Coronary artery (tissue), 2 donors: Measurements from ENCODE around the gene MED20.
A peak's percentile ranks its signal among the peaks of the same experiment; 100 is the strongest.

Source experiments
- DNase-seq: peaks from one replicate; pipeline ENCODE4 v3.0.0-alpha.2; 2017; ENCODE audit warnings: low spot score
- H3K27ac ChIP-seq, 2 donors: fragments of 200-600 bp; sonication (generic); one replicate each; pipeline ENCODE4 v1.5.1; 2016 to 2019
- H3K4me3 ChIP-seq: fragments of 200-600 bp; sonication (generic); 2 replicates; pipeline ENCODE4 v1.5.1; 2016; ENCODE audit warnings: mild to moderate bottlenecking, moderate library complexity
- TF ChIP-seq, protein P1 (sequence below): fragments of 200-600 bp; sonication (generic); IDR thresholded peaks from one replicate; pipeline ENCODE4 v1.5.1; 2019; ENCODE audit warnings: antibody characterized with exemption

MED20 gene

DNA sequence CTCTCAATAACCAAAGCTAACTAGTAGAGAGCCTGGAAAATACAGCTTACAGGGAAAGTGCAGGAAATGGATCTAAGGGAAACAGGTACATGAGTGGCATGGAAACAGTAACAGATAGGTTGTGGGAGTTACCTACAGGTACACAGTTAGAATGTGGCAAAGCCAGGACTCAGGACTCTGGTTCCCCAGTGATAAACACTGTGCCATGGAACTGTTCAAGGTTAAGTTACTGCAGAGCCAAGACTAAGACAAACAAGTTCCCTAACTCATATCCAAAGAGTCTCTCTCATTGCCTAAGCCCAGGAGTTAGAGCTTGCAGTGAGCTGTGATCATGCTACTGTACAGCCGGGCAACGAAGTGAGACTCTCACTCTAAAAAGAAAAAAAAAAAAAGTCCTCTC is 6.6 kb downstream of the MED20 start:
- TF ChIP-seq, protein P1, sequence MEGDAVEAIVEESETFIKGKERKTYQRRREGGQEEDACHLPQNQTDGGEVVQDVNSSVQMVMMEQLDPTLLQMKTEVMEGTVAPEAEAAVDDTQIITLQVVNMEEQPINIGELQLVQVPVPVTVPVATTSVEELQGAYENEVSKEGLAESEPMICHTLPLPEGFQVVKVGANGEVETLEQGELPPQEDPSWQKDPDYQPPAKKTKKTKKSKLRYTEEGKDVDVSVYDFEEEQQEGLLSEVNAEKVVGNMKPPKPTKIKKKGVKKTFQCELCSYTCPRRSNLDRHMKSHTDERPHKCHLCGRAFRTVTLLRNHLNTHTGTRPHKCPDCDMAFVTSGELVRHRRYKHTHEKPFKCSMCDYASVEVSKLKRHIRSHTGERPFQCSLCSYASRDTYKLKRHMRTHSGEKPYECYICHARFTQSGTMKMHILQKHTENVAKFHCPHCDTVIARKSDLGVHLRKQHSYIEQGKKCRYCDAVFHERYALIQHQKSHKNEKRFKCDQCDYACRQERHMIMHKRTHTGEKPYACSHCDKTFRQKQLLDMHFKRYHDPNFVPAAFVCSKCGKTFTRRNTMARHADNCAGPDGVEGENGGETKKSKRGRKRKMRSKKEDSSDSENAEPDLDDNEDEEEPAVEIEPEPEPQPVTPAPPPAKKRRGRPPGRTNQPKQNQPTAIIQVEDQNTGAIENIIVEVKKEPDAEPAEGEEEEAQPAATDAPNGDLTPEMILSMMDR = no peak
- DNase-seq = no peak
- H3K27ac ChIP-seq = no peak overlapping the region
- no peak overlapping the region for H3K4me3 ChIP-seq

DNA sequence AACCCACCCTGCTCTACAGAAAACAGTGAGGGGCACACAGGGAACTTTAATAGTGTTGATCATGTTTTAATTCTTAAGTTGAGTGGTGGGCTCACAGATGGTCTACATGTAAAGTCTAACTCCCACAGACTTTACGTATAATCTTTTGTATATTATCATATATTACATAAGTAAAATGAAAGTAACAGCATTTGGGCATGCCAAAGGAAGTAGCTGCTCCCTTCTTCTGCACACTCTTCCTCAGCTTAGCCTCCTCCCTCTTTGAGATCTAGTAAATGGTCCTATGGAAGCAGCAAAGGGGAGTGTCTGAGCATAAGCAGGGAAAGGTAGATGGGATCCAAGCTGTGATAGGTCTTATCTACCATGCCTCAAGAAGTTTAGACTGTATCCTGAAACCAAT is 11.2 kb downstream of the MED20 start:
- DNase-seq = no peak
- Histone ChIP-seq H3K27ac (no peak overlapping the region), H3K4me3 (no peak overlapping the region)
- TF ChIP-seq, protein P1 = no peak

DNA sequence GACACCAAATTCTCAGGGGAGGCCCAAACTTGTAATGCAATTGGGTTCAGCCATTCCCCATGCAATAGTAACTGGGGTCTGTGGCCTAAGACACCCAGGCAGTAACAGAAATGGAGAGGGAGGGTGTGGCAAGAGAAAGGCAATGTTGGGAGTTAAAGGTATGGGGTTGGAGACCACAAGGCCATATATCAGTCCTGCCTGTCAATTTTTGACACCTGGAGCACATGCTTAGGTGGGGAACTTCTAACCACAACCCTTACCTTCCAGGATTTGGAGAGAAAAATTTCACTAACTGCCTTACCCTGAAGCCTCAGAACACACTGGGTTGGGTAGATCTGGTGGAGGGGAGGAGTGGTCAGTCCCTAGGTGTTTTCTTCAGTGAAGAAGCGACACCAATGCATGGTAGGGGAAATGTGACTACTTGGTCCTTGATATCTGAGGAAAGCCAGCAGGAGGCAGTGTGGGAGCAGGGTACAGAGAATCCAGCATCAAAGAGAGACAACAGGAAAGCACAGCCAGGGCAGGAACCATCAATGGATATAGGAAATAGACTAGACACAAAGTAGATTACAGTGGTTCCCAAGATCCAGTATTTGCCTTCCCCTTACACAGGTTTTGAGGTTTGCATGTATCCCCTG is 18.9 kb downstream of the MED20 start:
- Histone ChIP-seq H3K27ac (no peak overlapping the region), H3K4me3 (no peak overlapping the region)
- TF ChIP-seq, protein P1 = no peak
- DNase-seq = no peak

- no peak for DNase-seq
- Histone ChIP-seq H3K4me3 (no peak overlapping the region), H3K27ac (no peak overlapping the region)
- TF ChIP-seq, protein P1 = no peak
These were observed 20.1 kb downstream of the MED20 start for GRCh38 chr6:41900861-41901260.

GRCh38 chr6:41896281-41896680 is 24.7 kb downstream of the MED20 start:
- TF ChIP-seq, protein P1 = no peak
- Histone ChIP-seq H3K27ac (no peak overlapping the region), H3K4me3 (peak overlapping the region; percentile 92)
- DNase-seq = no peak

- Histone ChIP-seq H3K4me3 (peak within 1 kb of the TSS; percentile 92), H3K27ac (peak within 1 kb of the TSS; percentile 49 to 83)
- peak; percentile 92 for DNase-seq
- TF ChIP-seq, protein P1 = no peak
These were observed 25.4 kb downstream of the MED20 start, which contains the start of gene USP49 for GRCh38 chr6:41895300-41896233. TSS of gene USP49 (minus strand) at chr6:41895375. CDS start at chr6:41806983, 88,392 bp downstream.
